ENCODE results near the gene HELZ2. TPM values are rescaled to one million over a fixed set of nuclear protein-coding genes. Genes with fewer than 3 reads are reported as not detected.
A peak's percentile ranks its signal among the peaks of the same experiment; 100 is the strongest.

HELZ2 gene
- total RNA-seq, 2 experiments from 2014 or later = 6.5 to 8.3 TPM

- Histone ChIP-seq H3K9me2 (ENCODE audit: insufficient read depth, low read length) (no peaks in the 10 kb centered on the region), H3K9me3 (ENCODE audit: low read length) (no peaks in the 10 kb centered on the region), H3K4me2 (ENCODE audit: low read length) (no peak overlapping the region), H3K79me2 (ENCODE audit: insufficient read depth, low read depth, low read length) (no peaks in the 10 kb centered on the region), H3K4me3 (ENCODE audit: low read depth, low read length, poor library complexity, severe bottlenecking) (no peak overlapping the region), H3K4me1 (ENCODE audit: insufficient read depth, low read length, poor library complexity, severe bottlenecking) (no peaks in the 10 kb centered on the region), H4K20me1 (ENCODE audit: insufficient read depth, low read length) (no peaks in the 10 kb centered on the region), H3K36me3 (ENCODE audit: insufficient read depth, low read length) (peaks cover 24% of the 10 kb centered on the region; the same call in 1 of the 2 replicates), H2AFZ (ENCODE audit: low read length) (no peak overlapping the region), H3K27ac (ENCODE audit: low read depth, low read length, poor library complexity, severe bottlenecking) (no peak overlapping the region)
- intact Hi-C loops (cut with micrococcal nuclease; ENCODE audit: unreplicated experiment) = no loop called here
- no TSS peak for BruUV-seq (replicated peaks)
- DNase-seq (ENCODE audit: low spot score) = peak; percentile 22
- POLR2A ChIA-PET = no interaction called here
- TF ChIP-seq EZH2phosphoT487 (IDR thresholded peaks at IDR 0.05; ENCODE audit: borderline replicate concordance, low read depth, low read length) (no peak), CTCF (conservative IDR thresholded peaks at IDR 0.05; ENCODE audit: low read length) (no peak)
- CTCF ChIA-PET (ENCODE audit: unreplicated experiment) = interaction anchor here (0.6 kb wide), 1 partner anchor 38 kb away, joined by 9 read pairs; no protein-coding TSS in a partner anchor
Measured at GRCh38 chr20:63589261-63590217, 15.5 kb upstream of the HELZ2 start.

DNA sequence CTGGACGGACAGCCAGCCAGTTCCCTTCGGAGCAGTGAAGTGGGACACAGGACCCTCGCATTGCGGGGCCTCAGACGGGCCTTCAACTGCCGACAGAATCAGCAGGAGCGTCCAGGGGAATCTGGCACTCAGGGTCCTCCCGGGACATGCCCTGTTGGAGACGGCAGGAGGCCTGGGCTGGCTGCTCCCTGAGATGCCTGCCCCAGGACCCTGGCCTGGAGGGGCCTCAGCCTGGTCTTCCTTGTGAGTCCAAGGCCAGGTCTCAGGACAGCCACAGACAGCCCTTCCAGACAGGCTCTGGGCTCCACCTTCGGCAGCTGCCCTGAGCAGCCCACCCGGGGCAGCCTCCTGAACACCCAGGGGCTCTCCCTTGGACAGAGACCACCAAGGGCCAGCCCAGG, 14.6 kb upstream of the HELZ2 start:
- Histone ChIP-seq H2AFZ (ENCODE audit: low read length) (no peak overlapping the region), H3K4me1 (ENCODE audit: insufficient read depth, low read length, poor library complexity, severe bottlenecking) (no peaks in the 10 kb centered on the region), H3K79me2 (ENCODE audit: insufficient read depth, low read depth, low read length) (no peaks in the 10 kb centered on the region), H3K4me2 (ENCODE audit: low read length) (no peak overlapping the region), H4K20me1 (ENCODE audit: insufficient read depth, low read length) (no peaks in the 10 kb centered on the region), H3K27ac (ENCODE audit: low read depth, low read length, poor library complexity, severe bottlenecking) (no peak overlapping the region), H3K36me3 (ENCODE audit: insufficient read depth, low read length) (peaks cover 24% of the 10 kb centered on the region; the same call in 1 of the 2 replicates), H3K9me2 (ENCODE audit: insufficient read depth, low read length) (no peaks in the 10 kb centered on the region), H3K9me3 (ENCODE audit: low read length) (no peaks in the 10 kb centered on the region), H3K4me3 (ENCODE audit: low read depth, low read length, poor library complexity, severe bottlenecking) (no peak overlapping the region)
- POLR2A ChIA-PET = no interaction called here
- DNase-seq (ENCODE audit: low spot score) = no peak
- intact Hi-C loops (cut with micrococcal nuclease; ENCODE audit: unreplicated experiment) = no loop called here
- TF ChIP-seq EZH2phosphoT487 (IDR thresholded peaks at IDR 0.05; ENCODE audit: borderline replicate concordance, low read depth, low read length) (no peak), CTCF (conservative IDR thresholded peaks at IDR 0.05; ENCODE audit: low read length) (no peak)
- BruUV-seq (replicated peaks) = no TSS peak
- CTCF ChIA-PET (ENCODE audit: unreplicated experiment) = no interaction called here
